Liver (tissue), 3 donors: ENCODE measurements around the gene LIMS4.
"Not testable (repeated sequence)": the region's sequence is repeated elsewhere in the genome, so short reads cannot be mapped to it uniquely, and the experiment has no call there.

Source experiments
- CTCF ChIP-seq: fragments of 150-350 bp; IDR thresholded peaks from 2 replicates; pipeline ENCODE4 v1.5.1; 2017; ENCODE audit warnings: improper control_type of control experiment, low read depth, low read length; ENCODE audit not compliant: missing input control
- EGR1 ChIP-seq, 2 donors: IDR thresholded peaks; 2 replicates each; pipeline ENCODE4 v1.6.1; 2016 to 2018; ENCODE audit warnings: antibody characterized with exemption in 2 of 2, low read depth in 2 of 2
- GABPA ChIP-seq, 2 donors: IDR thresholded peaks in 1 of 2; conservative IDR thresholded peaks in 1 of 2; 2 replicates each; pipeline ENCODE4 v1.6.1; 2016; ENCODE audit warnings: antibody characterized with exemption in 2 of 2, mild to moderate bottlenecking in 1 of 2, moderate library complexity in 1 of 2
- HNF4A ChIP-seq, 2 donors: conservative IDR thresholded peaks; 2 replicates each; pipeline ENCODE4 v1.6.1; 2016; ENCODE audit warnings: antibody characterized with exemption in 2 of 2, mild to moderate bottlenecking in 2 of 2
- JUND ChIP-seq, 2 donors: IDR thresholded peaks; 2 replicates each; pipeline ENCODE4 v1.6.1; 2016; ENCODE audit warnings: antibody characterized with exemption in 2 of 2
- MAX ChIP-seq: IDR thresholded peaks from 2 replicates; pipeline ENCODE4 v1.6.1; 2016; ENCODE audit warnings: antibody characterized with exemption
- NR2F2 ChIP-seq: IDR thresholded peaks from 2 replicates; pipeline ENCODE4 v1.6.1; 2016; ENCODE audit warnings: antibody characterized with exemption
- RAD21 ChIP-seq, 2 donors: IDR thresholded peaks; 2 replicates each; pipeline ENCODE4 v1.6.1; 2016; ENCODE audit warnings: antibody characterized with exemption in 2 of 2, mild to moderate bottlenecking in 2 of 2
- REST ChIP-seq: IDR thresholded peaks from 2 replicates; pipeline ENCODE4 v1.6.1; 2016; ENCODE audit warnings: antibody characterized with exemption, mild to moderate bottlenecking
- TAF1 ChIP-seq: conservative IDR thresholded peaks from 2 replicates; pipeline ENCODE4 v1.6.1; 2016; ENCODE audit warnings: antibody characterized with exemption, mild to moderate bottlenecking
- YY1 ChIP-seq: IDR thresholded peaks from 2 replicates; pipeline ENCODE4 v1.6.1; 2016; ENCODE audit warnings: antibody characterized with exemption, mild to moderate bottlenecking
- ZBTB33 ChIP-seq: IDR thresholded peaks from 2 replicates; pipeline ENCODE4 v1.6.1; 2016; ENCODE audit warnings: antibody characterized with exemption
- donor health status: healthy.
- donor health status: healthy.

- not testable (repeated sequence) for TF ChIP-seq MAX; TAF1; JUND (IDR thresholded peaks at IDR 0.05); CTCF; RAD21 (IDR thresholded peaks at IDR 0.05); NR2F2; ZBTB33; REST; GABPA (IDR thresholded peaks at IDR 0.05 in 1 of 2, conservative IDR thresholded peaks at IDR 0.05 in 1 of 2); EGR1 (IDR thresholded peaks at IDR 0.05; ENCODE audit: low read depth in 2 of 2); YY1; HNF4A (conservative IDR thresholded peaks at IDR 0.05)
Observed at GRCh38 chr2:110474898-110475297, 2.3 kb upstream of the LIMS4 start.
